Left lung (tissue), 10 donors: ENCODE data around the gene PRRX2. TPM values are rescaled to one million over a fixed set of nuclear protein-coding genes. Genes with fewer than 3 reads are reported as not detected.

Experiments used
- ATAC-seq: fragments of 200-7000 bp; cut with Tn5 transposase; one replicate; pipeline ENCODE4 v1.9.1; 2020; ENCODE audit warnings: moderate library complexity
- DNase-seq, 4 donors: peaks; one replicate each; pipeline ENCODE4 v3.0.0-alpha.2; 2013 to 2020
- H3K27ac ChIP-seq, 2 donors: fragments of 200-600 bp; sonication (generic) in 1 of 2; one replicate each; pipeline versions ENCODE4 v1.5.0 to v1.8.0; 2020 to 2021
- H3K27me3 ChIP-seq, 2 donors: fragments of 200-600 bp; sonication (generic) in 1 of 2; one replicate each; pipeline versions ENCODE4 v1.5.0 to v1.8.0; 2020 to 2021
- H3K36me3 ChIP-seq, 2 donors: fragments of 200-600 bp; sonication (generic) in 1 of 2; one replicate each; pipeline versions ENCODE4 v1.5.0 to v1.8.0; 2020 to 2021
- H3K4me1 ChIP-seq, 2 donors: fragments of 200-600 bp; one replicate each; pipeline ENCODE4 v1.8.0; 2021
- H3K4me3 ChIP-seq, 2 donors: fragments of 200-600 bp; sonication (generic) in 1 of 2; one replicate each; pipeline versions ENCODE4 v1.5.0 to v1.8.0; 2020 to 2021; ENCODE audit warnings: mild to moderate bottlenecking in 1 of 2
- H3K9me3 ChIP-seq, 2 donors: fragments of 200-600 bp; sonication (generic) in 1 of 2; one replicate each; pipeline versions ENCODE4 v1.5.0 to v1.8.0; 2020 to 2021
- CTCF ChIP-seq, 2 donors: fragments of 200-600 bp; sonication (generic) in 1 of 2; IDR thresholded peaks; one replicate each; pipeline versions ENCODE4 v1.5.0 to v1.8.0; 2021; ENCODE audit warnings: antibody characterized with exemption in 2 of 2
- intact Hi-C, 2 donors: fragments of 100-400 bp; cut with DNase I; formaldehyde crosslinking; loops; one replicate each; pipeline versions ENCODE4 v1.11.2 to v1.14.2; 2022
- polyA plus RNA-seq, 6 donors: library from polyadenylated mRNA; unstranded; fragments of 120-200 nt; gene quantifications; one replicate each; pipeline ENCODE4 v1.2.1, GENCODE V29; 2013; ENCODE audit not compliant: insufficient read length in 6 of 6
- total RNA-seq, 2 donors: library from RNA; stranded (reverse); fragmentation: NEBNext Ultra II Directional; extraction: Animal tissue kit (Norgen Biotek cat#: 25700); gene quantifications; one replicate each; pipeline ENCODE4 v1.2.1, GENCODE V29; 2021
- donor health status: DM: no; HTN: yes; CAD: no.
- donor health status: DM: no; HTN: no; CAD: no.

PRRX2 gene
- total and polyA plus RNA-seq, 8 donors: 0.56 to 5.6 (median 1.0) TPM

DNA sequence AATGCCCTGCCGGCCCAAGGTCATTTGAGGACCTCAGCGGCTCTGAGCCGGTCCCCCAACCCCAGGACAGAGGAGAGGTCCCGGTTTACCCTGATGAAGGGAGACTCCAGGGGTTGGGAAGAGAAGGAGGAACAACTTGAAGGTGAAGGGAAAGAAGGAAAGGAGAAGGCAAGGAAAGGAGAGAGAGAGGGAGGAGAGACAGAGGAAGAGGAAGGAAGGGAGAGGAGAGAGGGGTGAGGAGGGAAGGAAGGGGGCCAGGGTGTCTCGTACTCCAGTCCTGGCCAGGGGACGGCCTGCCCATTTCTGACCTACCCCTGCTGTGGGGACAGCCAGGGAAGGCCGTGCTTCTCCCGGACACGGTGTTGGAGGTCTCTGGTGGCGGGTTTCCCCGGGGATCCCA is 1.9 kb downstream of the PRRX2 start:
- TF ChIP-seq CTCF (IDR thresholded peaks at IDR 0.05): no peak
- no peaks in the 10 kb centered on the region for H3K9me3 ChIP-seq
- ATAC-seq: no peak
- H3K36me3 ChIP-seq: no peaks in the 10 kb centered on the region
- H3K4me1 ChIP-seq: peaks cover 5 to 12% of the 10 kb centered on the region in 2 donors
- intact Hi-C loops: no loop called here
- no peak for DNase-seq
- H3K27me3 ChIP-seq: peaks cover 10 to 73% of the 10 kb centered on the region in 2 donors
- no peak overlapping the region for H3K27ac ChIP-seq
- H3K4me3 ChIP-seq: no peak overlapping the region

DNA sequence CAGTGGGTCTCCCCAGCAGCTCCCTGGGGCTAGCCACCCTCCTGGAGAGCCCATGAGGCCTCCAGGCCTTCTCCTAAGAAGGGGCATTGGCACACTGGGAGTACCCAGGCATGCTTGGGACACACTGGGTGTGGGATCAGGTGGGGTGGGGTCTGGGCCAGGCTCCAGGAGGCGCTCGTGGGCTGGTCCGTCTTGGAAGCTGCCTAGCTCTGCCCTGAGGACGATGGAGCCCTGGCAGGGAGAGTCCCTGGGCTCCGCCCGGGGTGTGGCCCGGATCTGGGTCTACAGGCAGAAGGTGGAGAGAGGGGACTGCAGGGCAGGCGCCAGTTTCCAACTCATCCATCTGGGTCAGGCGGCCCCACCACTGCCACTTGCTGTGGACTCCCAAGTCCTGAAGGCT is 2.4 kb downstream of the PRRX2 start:
- no peaks in the 10 kb centered on the region for H3K9me3 ChIP-seq
- peaks cover 5 to 12% of the 10 kb centered on the region in 2 donors for H3K4me1 ChIP-seq
- no peak for TF ChIP-seq CTCF (IDR thresholded peaks at IDR 0.05)
- intact Hi-C loops: no loop called here
- ATAC-seq: no peak
- peaks cover 10 to 69% of the 10 kb centered on the region in 2 donors for H3K27me3 ChIP-seq
- no peaks in the 10 kb centered on the region for H3K36me3 ChIP-seq
- H3K27ac ChIP-seq: no peak overlapping the region
- DNase-seq: no peak
- H3K4me3 ChIP-seq: no peak overlapping the region

- Histone ChIP-seq H3K36me3 (no peaks in the 10 kb centered on the region), H3K4me3 (no peak overlapping the region), H3K4me1 (peaks cover 5 to 12% of the 10 kb centered on the region in 2 donors), H3K9me3 (no peaks in the 10 kb centered on the region), H3K27ac (no peak overlapping the region), H3K27me3 (peaks cover 10 to 61% of the 10 kb centered on the region in 2 donors)
- TF ChIP-seq CTCF (IDR thresholded peaks at IDR 0.05): no peak
- intact Hi-C loops: no loop called here
- DNase-seq (peak in 1 of 4 donors; percentile 37), ATAC-seq (no peak)
Observed at GRCh38 chr9:129669141-129669718, 3.8 kb downstream of the PRRX2 start.

GRCh38 chr9:129669946-129670345 is 4.5 kb downstream of the PRRX2 start:
- H3K4me1 ChIP-seq: peaks cover 5 to 12% of the 10 kb centered on the region in 2 donors
- intact Hi-C loops: no loop called here
- no peak for TF ChIP-seq CTCF (IDR thresholded peaks at IDR 0.05)
- ATAC-seq: no peak
- no peak overlapping the region for H3K4me3 ChIP-seq
- H3K27ac ChIP-seq: no peak overlapping the region
- DNase-seq: no peak
- peaks cover 10 to 61% of the 10 kb centered on the region in 2 donors for H3K27me3 ChIP-seq
- no peaks in the 10 kb centered on the region for H3K9me3 ChIP-seq
- H3K36me3 ChIP-seq: no peaks in the 10 kb centered on the region

DNA sequence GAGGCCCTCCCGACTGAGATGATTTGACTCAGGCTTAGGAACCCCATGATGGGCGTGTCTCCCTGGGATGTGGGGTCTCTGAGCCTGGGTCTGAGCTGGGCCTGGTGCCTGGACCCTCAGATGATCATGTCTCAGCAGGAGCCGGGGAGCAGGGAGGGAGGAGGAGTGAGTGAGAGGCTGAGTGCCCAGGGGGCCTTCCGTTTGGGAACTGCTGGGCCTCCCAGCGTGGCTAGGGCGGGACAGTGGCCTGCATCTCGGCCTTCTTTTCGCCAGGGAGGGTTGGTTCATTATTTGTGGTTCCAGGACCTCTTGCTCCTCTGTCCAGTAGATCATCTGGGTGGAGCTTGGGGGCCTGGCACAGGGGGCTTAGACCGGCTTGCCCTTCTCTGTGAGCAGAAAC is 5.6 kb downstream of the PRRX2 start:
- ATAC-seq (no peak), DNase-seq (peak in 1 of 4 donors; percentile 65)
- Histone ChIP-seq H3K4me3 (no peak overlapping the region), H3K27me3 (peaks cover 10 to 61% of the 10 kb centered on the region in 2 donors), H3K27ac (no peak overlapping the region), H3K4me1 (peaks cover 0 to 4% of the 10 kb centered on the region in 2 donors), H3K9me3 (no peaks in the 10 kb centered on the region), H3K36me3 (no peaks in the 10 kb centered on the region)
- TF ChIP-seq CTCF (IDR thresholded peaks at IDR 0.05): no peak
- intact Hi-C loops: no loop called here
